ENCODE results near the gene RNF44. TPM values are rescaled to one million over a fixed set of nuclear protein-coding genes. Genes with fewer than 3 reads are reported as not detected.

RNF44 gene
- total and polyA plus RNA-seq, 2 of the 13 experiments (the other 11 are each of a cell fraction or from before 2014, with no cell fraction given) = 9.2 to 16.8 TPM

DNA sequence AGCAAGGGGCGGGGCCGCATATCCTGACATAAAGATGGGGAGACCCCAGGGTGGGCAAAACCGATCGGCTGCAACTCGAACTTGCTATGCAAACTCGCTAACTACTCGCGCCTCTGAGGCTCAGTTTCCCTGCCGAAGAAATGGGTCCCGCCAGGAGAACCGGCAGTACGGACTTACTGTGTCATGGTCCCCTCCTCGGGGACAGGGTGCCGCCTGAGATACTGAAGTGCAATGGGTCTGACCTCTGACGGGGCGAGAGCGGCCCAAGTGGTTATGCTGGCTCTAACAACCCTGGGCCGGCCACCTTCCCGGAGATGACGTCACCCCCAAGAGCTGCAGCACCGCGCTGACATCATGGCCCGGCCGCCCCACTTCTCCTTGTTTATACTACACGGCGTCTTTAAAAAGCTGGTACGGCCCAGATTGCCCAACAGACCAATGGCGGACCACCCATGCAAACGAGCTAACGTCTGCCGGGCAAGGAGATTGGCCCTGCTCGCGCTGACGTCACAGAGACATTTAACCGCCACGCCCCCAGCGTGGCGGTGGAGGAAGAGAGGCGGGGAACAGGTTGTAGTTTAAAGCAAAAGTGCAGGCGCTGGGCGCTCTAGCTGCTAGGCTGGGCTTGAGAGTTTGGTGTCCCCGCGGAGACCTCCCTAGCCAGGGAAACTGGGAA lies 490 bp upstream of the RNF44 start (continued):
- TF ChIP-seq HHEX (CRISPR knock-in tag; IDR thresholded peaks at IDR 0.05) (no peak), KDM5B (CRISPR knock-in tag; IDR thresholded peaks at IDR 0.05; ENCODE audit: borderline replicate concordance) (peak; percentile 70; the same call in 1 of the 2 replicates), BORCS8-MEF2B (CRISPR knock-in tag; IDR thresholded peaks at IDR 0.05) (0 out of 2 replicates have a peak, but pooled peaks have one; percentile 8), JUN (CRISPR knock-in tag; IDR thresholded peaks at IDR 0.05) (peak; percentile 88; the same call in 1 of the 2 replicates), TCF7L2 (IDR thresholded peaks at IDR 0.05; ENCODE audit: low read depth, low read length) (no peak), ASH2L (IDR thresholded peaks at IDR 0.05; ENCODE audit: insufficient read length, low read depth, low read length) (peak; percentile 81), ZC3H4 (CRISPR knock-in tag; IDR thresholded peaks at IDR 0.05; ENCODE audit: borderline replicate concordance) (no peak), ISL2 (CRISPR knock-in tag; IDR thresholded peaks at IDR 0.05) (no peak), RFXANK (CRISPR knock-in tag; IDR thresholded peaks at IDR 0.05) (0 out of 2 replicates have a peak, but pooled peaks have one; percentile 71), ZNF362 (CRISPR knock-in tag; IDR thresholded peaks at IDR 0.05; ENCODE audit: borderline replicate concordance) (peak; percentile 10), SALL2 (CRISPR knock-in tag; IDR thresholded peaks at IDR 0.05) (peak; percentile 44; the same call in 1 of the 2 replicates), ETV5 (CRISPR knock-in tag; IDR thresholded peaks at IDR 0.05; ENCODE audit: borderline replicate concordance) (0 out of 2 replicates have a peak, but pooled peaks have one; percentile 10)
- TF ChIP-seq, protein P1, sequence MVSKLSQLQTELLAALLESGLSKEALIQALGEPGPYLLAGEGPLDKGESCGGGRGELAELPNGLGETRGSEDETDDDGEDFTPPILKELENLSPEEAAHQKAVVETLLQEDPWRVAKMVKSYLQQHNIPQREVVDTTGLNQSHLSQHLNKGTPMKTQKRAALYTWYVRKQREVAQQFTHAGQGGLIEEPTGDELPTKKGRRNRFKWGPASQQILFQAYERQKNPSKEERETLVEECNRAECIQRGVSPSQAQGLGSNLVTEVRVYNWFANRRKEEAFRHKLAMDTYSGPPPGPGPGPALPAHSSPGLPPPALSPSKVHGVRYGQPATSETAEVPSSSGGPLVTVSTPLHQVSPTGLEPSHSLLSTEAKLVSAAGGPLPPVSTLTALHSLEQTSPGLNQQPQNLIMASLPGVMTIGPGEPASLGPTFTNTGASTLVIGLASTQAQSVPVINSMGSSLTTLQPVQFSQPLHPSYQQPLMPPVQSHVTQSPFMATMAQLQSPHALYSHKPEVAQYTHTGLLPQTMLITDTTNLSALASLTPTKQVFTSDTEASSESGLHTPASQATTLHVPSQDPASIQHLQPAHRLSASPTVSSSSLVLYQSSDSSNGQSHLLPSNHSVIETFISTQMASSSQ (IDR thresholded peaks at IDR 0.05; ENCODE audit: low read depth) = no peak; the same call in 1 of the 2 replicates
- TF ChIP-seq, protein P1 (CRISPR knock-in tag; IDR thresholded peaks at IDR 0.05; ENCODE audit: borderline replicate concordance) = 0 out of 2 replicates have a peak, but pooled peaks have one; percentile 40
- TF ChIP-seq, protein P2, sequence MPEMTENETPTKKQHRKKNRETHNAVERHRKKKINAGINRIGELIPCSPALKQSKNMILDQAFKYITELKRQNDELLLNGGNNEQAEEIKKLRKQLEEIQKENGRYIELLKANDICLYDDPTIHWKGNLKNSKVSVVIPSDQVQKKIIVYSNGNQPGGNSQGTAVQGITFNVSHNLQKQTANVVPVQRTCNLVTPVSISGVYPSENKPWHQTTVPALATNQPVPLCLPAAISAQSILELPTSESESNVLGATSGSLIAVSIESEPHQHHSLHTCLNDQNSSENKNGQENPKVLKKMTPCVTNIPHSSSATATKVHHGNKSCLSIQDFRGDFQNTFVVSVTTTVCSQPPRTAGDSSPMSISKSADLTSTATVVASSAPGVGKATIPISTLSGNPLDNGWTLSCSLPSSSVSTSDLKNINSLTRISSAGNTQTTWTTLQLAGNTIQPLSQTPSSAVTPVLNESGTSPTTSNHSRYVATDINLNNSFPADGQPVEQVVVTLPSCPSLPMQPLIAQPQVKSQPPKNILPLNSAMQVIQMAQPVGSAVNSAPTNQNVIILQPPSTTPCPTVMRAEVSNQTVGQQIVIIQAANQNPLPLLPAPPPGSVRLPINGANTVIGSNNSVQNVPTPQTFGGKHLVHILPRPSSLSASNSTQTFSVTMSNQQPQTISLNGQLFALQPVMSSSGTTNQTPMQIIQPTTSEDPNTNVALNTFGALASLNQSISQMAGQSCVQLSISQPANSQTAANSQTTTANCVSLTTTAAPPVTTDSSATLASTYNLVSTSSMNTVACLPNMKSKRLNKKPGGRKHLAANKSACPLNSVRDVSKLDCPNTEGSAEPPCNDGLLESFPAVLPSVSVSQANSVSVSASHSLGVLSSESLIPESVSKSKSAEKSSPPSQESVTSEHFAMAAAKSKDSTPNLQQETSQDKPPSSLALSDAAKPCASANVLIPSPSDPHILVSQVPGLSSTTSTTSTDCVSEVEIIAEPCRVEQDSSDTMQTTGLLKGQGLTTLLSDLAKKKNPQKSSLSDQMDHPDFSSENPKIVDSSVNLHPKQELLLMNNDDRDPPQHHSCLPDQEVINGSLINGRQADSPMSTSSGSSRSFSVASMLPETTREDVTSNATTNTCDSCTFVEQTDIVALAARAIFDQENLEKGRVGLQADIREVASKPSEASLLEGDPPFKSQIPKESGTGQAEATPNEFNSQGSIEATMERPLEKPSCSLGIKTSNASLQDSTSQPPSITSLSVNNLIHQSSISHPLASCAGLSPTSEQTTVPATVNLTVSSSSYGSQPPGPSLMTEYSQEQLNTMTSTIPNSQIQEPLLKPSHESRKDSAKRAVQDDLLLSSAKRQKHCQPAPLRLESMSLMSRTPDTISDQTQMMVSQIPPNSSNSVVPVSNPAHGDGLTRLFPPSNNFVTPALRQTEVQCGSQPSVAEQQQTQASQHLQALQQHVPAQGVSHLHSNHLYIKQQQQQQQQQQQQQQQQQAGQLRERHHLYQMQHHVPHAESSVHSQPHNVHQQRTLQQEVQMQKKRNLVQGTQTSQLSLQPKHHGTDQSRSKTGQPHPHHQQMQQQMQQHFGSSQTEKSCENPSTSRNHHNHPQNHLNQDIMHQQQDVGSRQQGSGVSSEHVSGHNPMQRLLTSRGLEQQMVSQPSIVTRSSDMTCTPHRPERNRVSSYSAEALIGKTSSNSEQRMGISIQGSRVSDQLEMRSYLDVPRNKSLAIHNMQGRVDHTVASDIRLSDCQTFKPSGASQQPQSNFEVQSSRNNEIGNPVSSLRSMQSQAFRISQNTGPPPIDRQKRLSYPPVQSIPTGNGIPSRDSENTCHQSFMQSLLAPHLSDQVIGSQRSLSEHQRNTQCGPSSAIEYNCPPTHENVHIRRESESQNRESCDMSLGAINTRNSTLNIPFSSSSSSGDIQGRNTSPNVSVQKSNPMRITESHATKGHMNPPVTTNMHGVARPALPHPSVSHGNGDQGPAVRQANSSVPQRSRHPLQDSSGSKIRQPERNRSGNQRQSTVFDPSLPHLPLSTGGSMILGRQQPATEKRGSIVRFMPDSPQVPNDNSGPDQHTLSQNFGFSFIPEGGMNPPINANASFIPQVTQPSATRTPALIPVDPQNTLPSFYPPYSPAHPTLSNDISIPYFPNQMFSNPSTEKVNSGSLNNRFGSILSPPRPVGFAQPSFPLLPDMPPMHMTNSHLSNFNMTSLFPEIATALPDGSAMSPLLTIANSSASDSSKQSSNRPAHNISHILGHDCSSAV (CRISPR knock-in tag; IDR thresholded peaks at IDR 0.05; ENCODE audit: borderline replicate concordance) = no peak
- TF ChIP-seq, protein P3, sequence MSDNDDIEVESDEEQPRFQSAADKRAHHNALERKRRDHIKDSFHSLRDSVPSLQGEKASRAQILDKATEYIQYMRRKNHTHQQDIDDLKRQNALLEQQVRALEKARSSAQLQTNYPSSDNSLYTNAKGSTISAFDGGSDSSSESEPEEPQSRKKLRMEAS (IDR thresholded peaks at IDR 0.05) = peak; percentile 47

All from HepG2 (cell line).